ENCODE measurements around the gene CCDC122. TPM values are rescaled to one million over a fixed set of nuclear protein-coding genes. Genes with fewer than 3 reads are reported as not detected.

CCDC122 gene
- 11.1 and 13.8 TPM in 2 replicates for total RNA-seq

DNA sequence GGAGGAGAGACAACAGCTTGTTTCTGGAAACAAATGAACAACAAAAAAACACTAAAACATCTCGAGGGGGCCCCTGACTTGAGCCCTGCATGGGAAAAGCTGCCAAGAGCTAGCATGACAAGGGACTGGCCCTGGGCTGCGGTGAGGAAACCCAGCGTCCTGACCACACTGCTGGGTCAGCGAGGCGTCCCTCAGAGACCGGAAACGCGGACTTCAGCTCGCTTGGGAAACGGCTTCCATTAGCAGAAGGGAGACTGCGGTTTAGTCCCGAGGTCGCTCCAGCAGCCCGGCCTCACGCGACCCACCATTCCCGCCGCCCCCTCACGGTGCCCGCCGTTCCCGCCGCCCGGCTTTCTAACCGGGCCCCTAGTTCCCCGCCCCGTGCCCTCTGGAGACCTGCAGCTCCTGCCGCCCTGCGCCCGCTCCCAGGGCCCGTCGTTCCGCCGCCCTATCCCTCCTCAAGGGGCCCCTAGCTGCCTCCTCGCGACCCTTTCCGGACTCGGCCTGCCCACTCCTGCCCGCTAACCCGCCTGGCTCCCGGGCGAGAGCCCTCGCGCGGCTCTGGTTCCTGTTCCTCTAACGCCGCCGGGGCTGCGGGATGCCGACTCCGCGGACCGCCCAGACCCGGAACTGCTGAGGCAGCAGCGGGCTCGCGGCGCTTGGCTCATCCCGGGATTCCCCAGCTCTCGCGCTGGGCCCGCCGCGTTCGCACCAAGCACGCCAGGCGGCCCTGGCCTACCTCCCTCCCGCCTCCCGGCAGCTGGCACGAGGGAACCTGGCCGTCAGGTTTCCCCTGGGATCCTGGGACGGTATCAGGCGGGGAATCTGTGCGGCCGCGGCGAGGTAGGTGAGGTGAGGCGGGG lies at the start of gene CCDC122:
Gene CCDC122 (minus strand): TSS at position 849 of the 863 bp plus-strand sequence. CDS start 10,364 bp downstream, outside the sequence.

DNA sequence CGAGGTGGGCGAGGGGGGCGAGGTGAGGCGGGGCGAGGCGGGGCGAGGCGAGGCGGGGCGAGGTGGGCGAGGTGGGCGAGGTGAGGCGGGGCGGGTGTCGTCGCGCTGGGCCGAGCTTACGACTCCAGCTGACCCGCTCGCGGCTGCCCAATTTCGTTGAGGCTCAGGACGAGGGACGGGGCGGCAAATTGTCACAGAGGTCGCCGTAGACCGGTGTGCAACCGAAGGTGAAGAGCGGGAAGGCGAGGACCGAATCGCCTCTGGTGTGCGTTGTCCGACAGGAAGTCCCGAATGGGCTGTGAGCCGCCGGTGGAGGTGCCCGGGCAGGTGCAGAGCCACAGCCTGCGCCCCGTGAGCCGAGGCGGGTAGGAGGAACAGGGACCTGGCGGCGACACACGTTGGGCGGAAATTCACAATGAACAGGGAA lies 228 bp upstream of the CCDC122 start, which contains the start of gene LACC1:
Gene LACC1 (plus strand): TSS at position 150 of the 427 bp plus-strand sequence. CDS start 1,082 bp downstream, outside the sequence.

DNA sequence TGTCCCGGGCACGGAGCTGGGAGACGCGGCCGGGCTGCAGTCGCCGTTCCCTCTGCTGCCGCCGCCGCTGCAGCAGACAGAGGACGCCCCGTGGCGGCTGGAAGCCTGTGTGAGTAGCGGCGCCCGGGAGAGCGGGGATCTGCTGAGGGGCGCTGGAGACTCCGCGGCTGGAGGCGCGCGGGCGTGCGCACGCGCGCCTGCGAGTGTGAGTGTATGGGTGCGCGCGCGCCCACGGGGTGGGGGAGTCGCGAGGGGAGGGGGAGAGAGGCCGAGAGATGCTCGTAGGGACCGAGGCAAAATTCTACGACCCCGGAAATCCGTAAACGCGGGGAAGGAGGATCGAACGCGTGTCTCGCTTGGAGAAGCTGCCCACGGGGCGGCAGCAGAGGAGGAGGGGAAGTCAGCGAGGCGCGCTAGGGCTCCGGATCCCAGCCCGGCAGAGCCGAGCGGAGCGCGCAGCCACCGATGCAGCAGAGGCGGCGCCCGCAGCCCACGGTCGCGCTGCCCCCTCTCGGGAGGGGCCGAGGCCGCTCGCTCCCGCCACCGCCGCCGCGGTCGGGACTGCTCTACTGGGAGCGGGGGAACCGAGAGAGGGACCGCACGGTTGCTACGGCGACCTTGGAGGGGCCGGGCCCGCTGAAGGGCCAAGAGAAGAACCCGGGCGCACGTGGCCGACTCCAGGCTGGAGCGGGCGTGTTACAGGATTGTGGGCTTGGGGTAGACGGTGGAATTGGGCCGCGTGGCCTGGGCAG lies 92.6 kb downstream of the CCDC122 start, which contains the start of gene ENOX1:
Gene ENOX1 (minus strand): TSS at position 207 of the 752 bp plus-strand sequence.

Other genes with a start within 250 kb of the CCDC122 start
- 7.4 and 10.4 TPM in 2 replicates for gene ENOX1, start 92.8 kb downstream of the CCDC122 start, total RNA-seq
- 35.4 and 41.4 TPM in 2 replicates for gene LACC1, start 164 bp upstream of the CCDC122 start, total RNA-seq

All from smooth muscle cell of bladder (primary cell).